Esophagus (tissue), 2 donors: ENCODE results near the gene PDE6A. TPM values are rescaled to one million over a fixed set of nuclear protein-coding genes. Genes with fewer than 3 reads are reported as not detected.
A peak's percentile ranks its signal among the peaks of the same experiment; 100 is the strongest.

ENCODE experiments used
- H3K27ac ChIP-seq, 2 donors: one replicate each; pipeline ENCODE4 v1.5.1; 2013; ENCODE audit warnings: low read depth in 2 of 2, mild to moderate bottlenecking in 2 of 2, inconsistent platforms in 1 of 2, low read length in 1 of 2, moderate library complexity in 1 of 2
- H3K27me3 ChIP-seq, 2 donors: one replicate each; pipeline ENCODE4 v1.6.1; 2013; ENCODE audit warnings: low read length in 2 of 2, control low read depth in 1 of 2, mild to moderate bottlenecking in 1 of 2; ENCODE audit not compliant: insufficient read depth in 2 of 2, control insufficient read depth in 1 of 2
- H3K36me3 ChIP-seq, 2 donors: one replicate each; pipeline ENCODE4 v1.6.1; 2013; ENCODE audit warnings: low read length in 1 of 2; ENCODE audit not compliant: control insufficient read depth in 2 of 2, insufficient read depth in 2 of 2
- H3K4me1 ChIP-seq, 2 donors: one replicate each; pipeline ENCODE4 v1.6.1; 2013; ENCODE audit warnings: low read length in 1 of 2; ENCODE audit not compliant: control insufficient read depth in 2 of 2, insufficient read depth in 2 of 2
- H3K4me3 ChIP-seq, 2 donors: one replicate each; pipeline ENCODE4 v1.5.1; 2013; ENCODE audit warnings: low read length in 2 of 2, mild to moderate bottlenecking in 2 of 2, low read depth in 1 of 2, moderate library complexity in 1 of 2
- H3K9me3 ChIP-seq, 2 donors: one replicate each; pipeline ENCODE4 v1.6.1; 2013; ENCODE audit warnings: mild to moderate bottlenecking in 2 of 2, low read depth in 1 of 2, low read length in 1 of 2, moderate library complexity in 1 of 2; ENCODE audit not compliant: control insufficient read depth in 2 of 2, insufficient read depth in 1 of 2
- WGBS, 2 donors: extraction: QIAGEN DNeasy Blood & Tissue Kit; methylation state at CpG; one replicate each; pipeline ENCODE4 v1.1.7; 2013; 5-methylcytosine and 5-hydroxymethylcytosine counted together
- polyA plus RNA-seq, 2 donors: library from polyadenylated mRNA; stranded (reverse); fragments of 200-250 nt; gene quantifications; one replicate each; pipeline ENCODE4 v1.2.3, GENCODE V29; 2013
- donor health status: healthy with polysubstance abuse.
- donor health status: Bipolar disorder and iron deficiency.

PDE6A gene
- polyA plus RNA-seq, 2 donors: 1.0 to 1.5 TPM

DNA sequence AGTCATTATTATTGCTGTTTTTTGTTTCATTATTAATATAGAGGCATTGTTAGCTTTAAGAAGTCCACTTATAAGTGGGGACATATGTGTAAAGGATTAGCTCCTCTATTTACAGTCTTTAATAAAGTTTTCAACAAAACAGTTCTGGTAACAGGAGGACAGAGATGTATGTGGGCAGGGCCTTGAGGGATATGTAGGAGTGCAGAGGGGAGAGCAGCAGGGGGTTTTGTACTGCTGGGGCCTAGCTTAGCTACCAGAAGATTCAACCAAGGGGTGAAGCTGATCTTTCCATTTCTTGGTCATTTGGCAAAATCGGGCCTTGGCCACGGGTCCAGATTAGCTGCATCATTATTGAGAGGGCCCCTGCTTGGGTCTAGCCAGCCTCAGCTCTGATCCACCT is 124.6 kb downstream of the PDE6A start:
- 82 to 93% methylated on average over 2 of the region's 2 CpGs for WGBS, 2 donors
- Histone ChIP-seq H3K27me3 (no peaks in the 10 kb centered on the region), H3K4me3 (no peak overlapping the region), H3K36me3 (peaks cover 0 to 7% of the 10 kb centered on the region in 2 donors), H3K27ac (no peak overlapping the region), H3K4me1 (peaks cover 6 to 10% of the 10 kb centered on the region in 2 donors), H3K9me3 (no peaks in the 10 kb centered on the region)

DNA sequence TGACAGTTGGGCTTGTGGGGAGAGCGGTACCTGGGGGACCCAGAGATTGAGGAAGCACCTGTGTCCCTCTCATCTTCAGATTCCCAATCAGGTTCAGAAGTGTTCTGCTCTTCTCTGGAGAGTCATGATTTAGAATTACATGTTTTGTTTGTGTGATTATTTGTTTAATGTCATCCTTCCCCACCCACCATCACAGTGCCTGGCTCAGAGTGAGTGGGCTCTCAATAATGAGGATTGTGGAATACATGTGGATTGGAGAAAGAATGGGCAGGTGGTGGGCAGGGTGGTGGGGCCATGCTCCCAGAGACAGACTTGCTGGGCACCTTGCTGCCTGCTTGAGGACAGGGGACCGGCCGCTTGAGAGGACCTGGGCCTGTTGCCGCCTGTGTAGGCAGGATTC is 126.5 kb downstream of the PDE6A start:
- Histone ChIP-seq H3K27me3 (no peaks in the 10 kb centered on the region), H3K27ac (no peak overlapping the region), H3K4me1 (peaks cover 4 to 7% of the 10 kb centered on the region in 2 donors), H3K36me3 (peaks cover 0 to 4% of the 10 kb centered on the region in 2 donors), H3K4me3 (no peak overlapping the region), H3K9me3 (no peaks in the 10 kb centered on the region)
- WGBS, 2 donors: 79 to 89% methylated on average over 4 of the region's 4 CpGs

GRCh38 chr5:149817539-149818060 is 127.0 kb downstream of the PDE6A start:
- Histone ChIP-seq H3K27ac (no peak overlapping the region), H3K36me3 (peaks cover 0 to 4% of the 10 kb centered on the region in 2 donors), H3K4me1 (peaks cover 2 to 4% of the 10 kb centered on the region in 2 donors), H3K4me3 (no peak overlapping the region), H3K27me3 (no peaks in the 10 kb centered on the region), H3K9me3 (no peaks in the 10 kb centered on the region)
- WGBS, 2 donors: 81 to 84% methylated on average over 4 of the region's 4 CpGs

DNA sequence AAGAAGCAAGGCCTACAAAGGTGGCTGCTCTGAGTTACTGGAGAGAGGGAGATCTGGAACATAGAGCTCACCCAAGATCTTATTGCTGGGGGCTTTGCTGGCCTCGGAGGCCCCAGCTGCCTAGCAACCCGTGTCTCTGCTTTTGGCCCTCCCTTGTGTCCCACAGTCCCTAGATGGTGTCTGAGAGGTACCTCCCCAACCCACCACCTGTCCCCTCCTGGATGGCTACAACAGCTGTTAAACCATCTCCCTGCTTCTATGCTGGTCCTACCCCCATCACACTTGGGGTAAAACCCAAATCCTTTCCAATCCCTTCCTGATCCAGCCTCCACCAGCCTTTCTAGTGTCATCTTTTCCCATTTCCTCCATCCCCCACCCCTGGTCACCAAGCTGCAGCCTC is 127.9 kb downstream of the PDE6A start:
- H3K9me3 ChIP-seq: no peaks in the 10 kb centered on the region
- WGBS, 2 donors: 87 to 95% methylated on average over 2 of the region's 2 CpGs
- H3K4me3 ChIP-seq: no peak overlapping the region
- H3K36me3 ChIP-seq: no peaks in the 10 kb centered on the region
- peaks cover 0 to 2% of the 10 kb centered on the region in 2 donors for H3K4me1 ChIP-seq
- no peak overlapping the region for H3K27ac ChIP-seq
- H3K27me3 ChIP-seq: no peaks in the 10 kb centered on the region

DNA sequence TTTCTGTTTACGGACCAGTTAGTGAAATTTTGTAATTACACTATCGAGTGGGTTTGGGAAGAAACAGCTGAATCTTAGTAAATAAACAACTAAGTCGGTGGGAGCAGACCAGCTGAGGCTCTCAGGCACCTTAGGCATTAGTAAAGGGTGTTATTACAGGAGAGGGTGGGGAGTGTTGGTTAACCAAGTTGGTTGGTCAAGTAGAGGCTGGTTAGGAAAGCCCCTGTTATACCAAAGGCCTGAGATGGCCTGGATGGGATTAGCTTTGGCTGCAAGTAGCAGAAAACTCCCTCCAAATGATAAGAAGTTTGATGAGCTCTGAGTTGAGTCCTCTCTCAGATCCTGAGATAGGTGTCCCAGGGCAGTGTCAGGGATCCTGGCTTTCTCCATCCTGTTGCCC is 133.1 kb downstream of the PDE6A start:
- Histone ChIP-seq H3K4me1 (peaks cover 3 to 4% of the 10 kb centered on the region in 2 donors), H3K36me3 (peaks cover 0 to 3% of the 10 kb centered on the region in 2 donors), H3K9me3 (no peaks in the 10 kb centered on the region), H3K4me3 (no peak overlapping the region), H3K27me3 (no peaks in the 10 kb centered on the region), H3K27ac (no peak overlapping the region)
- 66 to 89% methylated on average over 3 of the region's 3 CpGs for WGBS, 2 donors

GRCh38 chr5:149810856-149811255 is 133.7 kb downstream of the PDE6A start:
- H3K4me1 ChIP-seq: peaks cover 5 to 7% of the 10 kb centered on the region in 2 donors
- no peak overlapping the region for H3K27ac ChIP-seq
- WGBS, 2 donors: 85 to 94% methylated on average over 6 of the region's 6 CpGs
- H3K4me3 ChIP-seq: no peak overlapping the region
- H3K27me3 ChIP-seq: no peaks in the 10 kb centered on the region
- H3K9me3 ChIP-seq: no peaks in the 10 kb centered on the region
- H3K36me3 ChIP-seq: peaks cover 0 to 3% of the 10 kb centered on the region in 2 donors

DNA sequence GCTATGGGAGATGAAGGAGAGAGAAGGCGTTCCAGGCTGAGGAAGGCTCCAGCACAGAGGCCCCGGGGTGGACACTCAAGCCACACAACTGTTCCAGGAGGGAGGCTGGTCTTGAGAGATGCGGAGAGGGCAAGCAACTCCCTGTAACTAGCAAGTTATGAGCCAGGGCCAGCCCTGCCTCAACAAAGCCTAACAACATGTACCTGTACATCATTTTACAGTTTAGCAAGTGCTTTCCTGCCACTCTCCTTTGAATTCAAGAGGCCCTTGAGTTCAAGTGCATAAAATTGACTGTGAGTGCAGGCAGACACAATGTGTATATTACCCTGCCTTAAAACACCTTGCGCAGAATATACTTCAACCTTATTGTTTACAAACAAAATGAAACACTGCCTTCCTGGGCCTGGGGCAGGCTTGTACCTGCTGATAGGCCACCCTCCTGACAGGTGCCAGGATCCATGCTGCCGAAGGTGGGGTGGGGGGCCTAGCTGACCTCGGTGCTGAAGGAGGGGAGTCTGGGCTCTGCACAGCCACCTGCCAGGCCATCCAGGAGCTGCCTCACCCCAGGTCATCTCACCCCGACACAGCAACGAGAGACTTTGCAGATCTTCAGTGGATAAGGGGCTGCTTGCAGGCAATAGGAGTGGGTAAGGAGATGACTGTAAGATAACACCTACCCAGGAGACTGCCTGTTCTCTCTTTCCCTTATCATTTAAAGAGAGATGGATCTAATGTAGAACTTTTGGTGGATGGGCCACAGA is 134.5 kb downstream of the PDE6A start:
- Histone ChIP-seq H3K9me3 (no peaks in the 10 kb centered on the region), H3K4me3 (no peak overlapping the region), H3K27me3 (no peaks in the 10 kb centered on the region), H3K4me1 (peaks cover 7 to 9% of the 10 kb centered on the region in 2 donors), H3K27ac (peak overlapping the region in 1 of 2 donors; percentile 36), H3K36me3 (peaks cover 0 to 3% of the 10 kb centered on the region in 2 donors)
- 85 to 88% methylated on average over 8 of the region's 8 CpGs for WGBS, 2 donors

DNA sequence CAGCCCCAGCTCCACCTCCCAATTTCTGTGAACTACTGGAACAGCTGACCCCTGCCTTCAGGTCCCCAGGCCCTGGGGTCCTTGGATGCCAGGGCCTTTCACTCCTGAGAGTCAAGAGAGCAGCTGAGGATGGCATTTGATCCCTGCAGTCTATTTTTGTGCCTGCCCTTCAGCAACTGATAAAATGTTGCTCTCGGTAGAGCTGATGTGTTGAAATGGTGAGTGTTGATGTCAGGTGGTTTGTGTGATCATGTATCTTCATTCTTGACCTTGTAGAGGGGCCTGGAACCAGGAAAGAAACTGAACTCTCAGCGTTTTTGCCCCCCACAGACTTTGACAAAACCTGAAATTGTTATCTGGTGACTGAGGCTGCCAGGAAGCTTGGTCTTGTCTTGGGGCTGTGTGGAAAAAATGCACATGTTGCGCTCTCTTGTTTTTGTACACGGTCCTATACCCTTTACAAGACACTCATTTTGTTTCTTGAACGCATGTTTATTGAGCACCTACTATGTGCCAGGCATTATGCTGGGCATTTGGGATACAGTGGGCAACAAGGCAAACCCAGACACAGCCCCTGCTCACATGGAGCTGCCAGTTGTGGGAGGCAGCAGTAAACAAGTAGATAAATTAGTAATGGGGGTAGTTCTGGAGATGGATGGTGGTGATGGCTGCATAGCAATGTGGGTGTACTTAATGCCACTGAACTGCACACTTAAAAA is 136.2 kb downstream of the PDE6A start:
- WGBS, 2 donors: 80 to 83% methylated on average over 5 of the region's 5 CpGs
- no peak overlapping the region for H3K4me3 ChIP-seq
- no peaks in the 10 kb centered on the region for H3K9me3 ChIP-seq
- peaks cover 9 to 10% of the 10 kb centered on the region in 2 donors for H3K4me1 ChIP-seq
- no peaks in the 10 kb centered on the region for H3K27me3 ChIP-seq
- H3K27ac ChIP-seq: no peak overlapping the region
- H3K36me3 ChIP-seq: peaks cover 0 to 3% of the 10 kb centered on the region in 2 donors
